Middle frontal gyrus (tissue), 1 donor: ENCODE results near the gene PLAGL2.

Source experiments
- DNase-seq: peaks from one replicate; pipeline ENCODE4 v3.0.0-alpha.2; 2015; ENCODE audit warnings: low spot score; ENCODE audit errors: extremely low spot score

Gene PLAGL2

GRCh38 chr20:32231847-32232246, 24.3 kb upstream of the PLAGL2 start:
- DNase-seq: no peak

- DNase-seq: no peak
Measured at GRCh38 chr20:32231245-32231644, 23.7 kb upstream of the PLAGL2 start.

- DNase-seq: no peak
Measured at GRCh38 chr20:32230707-32231106, 23.2 kb upstream of the PLAGL2 start.

- no peak for DNase-seq
Measured at GRCh38 chr20:32229251-32229747, 21.8 kb upstream of the PLAGL2 start.

GRCh38 chr20:32227744-32228688, 20.5 kb upstream of the PLAGL2 start:
- no peak for DNase-seq

- DNase-seq: no peak
Measured at GRCh38 chr20:32227306-32227705, 19.8 kb upstream of the PLAGL2 start.

- DNase-seq: no peak
Measured at GRCh38 chr20:32226391-32226790, 18.8 kb upstream of the PLAGL2 start.

GRCh38 chr20:32224463-32224862, 16.9 kb upstream of the PLAGL2 start:
- DNase-seq: no peak

GRCh38 chr20:32218156-32218900, 10.8 kb upstream of the PLAGL2 start:
- no peak for DNase-seq

- DNase-seq: no peak
Measured at GRCh38 chr20:32216179-32217142, 8.9 kb upstream of the PLAGL2 start.

- DNase-seq: no peak
Measured at GRCh38 chr20:32215729-32216128, 8.2 kb upstream of the PLAGL2 start.

GRCh38 chr20:32215147-32215546, 7.6 kb upstream of the PLAGL2 start:
- no peak for DNase-seq

GRCh38 chr20:32213870-32214269, 6.3 kb upstream of the PLAGL2 start:
- DNase-seq: no peak

GRCh38 chr20:32209850-32210605, 2.5 kb upstream of the PLAGL2 start:
- no peak for DNase-seq

GRCh38 chr20:32208499-32209154, 1.1 kb upstream of the PLAGL2 start:
- DNase-seq: no peak

- no peak for DNase-seq
Measured at GRCh38 chr20:32206760-32207625, 550 bp downstream of the PLAGL2 start.

GRCh38 chr20:32205843-32206759, 1.4 kb downstream of the PLAGL2 start:
- no peak for DNase-seq
